Epithelial cell of proximal tubule (primary cell): ENCODE data around the gene EYA2. TPM values are rescaled to one million over a fixed set of nuclear protein-coding genes. Genes with fewer than 3 reads are reported as not detected.

Experiments
- DNase-seq: peaks from one replicate; pipeline ENCODE4 v3.0.0-alpha.2; 2011; ENCODE audit warnings: low read depth
- H3K4me3 ChIP-seq: 2 replicates; pipeline ENCODE4 v1.5.1; 2011; ENCODE audit warnings: low read depth, mild to moderate bottlenecking, low read length
- CTCF ChIP-seq: conservative IDR thresholded peaks from 2 replicates; pipeline ENCODE4 v1.5.1; 2012; ENCODE audit warnings: low read depth, mild to moderate bottlenecking, low read length
- total RNA-seq: library from RNA; depleted of rRNA; stranded (reverse); fragments of >200 nt; gene quantifications from 2 replicates; pipeline ENCODE4 v1.2.3, GENCODE V29; 2015

The EYA2 gene
- total RNA-seq, 1 donor from 2014 or later: not detected

GRCh38 chr20:46852313-46852712 is 42.3 kb upstream of the EYA2 start:
- no peak for TF ChIP-seq CTCF
- DNase-seq: no peak
- no peak overlapping the region for H3K4me3 ChIP-seq

GRCh38 chr20:46853926-46854325 is 40.7 kb upstream of the EYA2 start:
- TF ChIP-seq CTCF: no peak
- no peak overlapping the region for H3K4me3 ChIP-seq
- DNase-seq: no peak

GRCh38 chr20:46857061-46857831 is 37.4 kb upstream of the EYA2 start:
- no peak overlapping the region for H3K4me3 ChIP-seq
- no peak for TF ChIP-seq CTCF
- DNase-seq: no peak

GRCh38 chr20:46865824-46866223 is 28.8 kb upstream of the EYA2 start:
- no peak overlapping the region for H3K4me3 ChIP-seq
- no peak for TF ChIP-seq CTCF

GRCh38 chr20:46870041-46870440 is 24.6 kb upstream of the EYA2 start:
- no peak for DNase-seq
- no peak for TF ChIP-seq CTCF
- no peak overlapping the region for H3K4me3 ChIP-seq

More at GRCh38 chr20:46865824-46866223, 28.8 kb upstream of the EYA2 start:
- DNase-seq: no peak

- TF ChIP-seq CTCF: no peak
- H3K4me3 ChIP-seq: no peak overlapping the region
- no peak for DNase-seq
Observed at GRCh38 chr20:46872328-46873211, 22.1 kb upstream of the EYA2 start.

GRCh38 chr20:46875059-46875458 is 19.6 kb upstream of the EYA2 start:
- no peak overlapping the region for H3K4me3 ChIP-seq
- TF ChIP-seq CTCF: no peak
- no peak for DNase-seq
